G401 (cell line): Measurements from ENCODE around the gene TADA3. TPM values are rescaled to one million over a fixed set of nuclear protein-coding genes. Genes with fewer than 3 reads are reported as not detected.
A peak's percentile ranks its signal among the peaks of the same experiment; 100 is the strongest.

Experiments
- DNase-seq: peaks from one replicate; pipeline ENCODE4 v3.0.0-alpha.2; 2015; ENCODE audit warnings: low spot score
- in situ Hi-C: cut with HindIII; loops from 2 replicates; pipeline ENCODE4 v1.10.0; 2016; ENCODE audit warnings: low sequenced_read_pairs, mixed read lengths
- total RNA-seq: library from RNA; depleted of rRNA; stranded (reverse); fragments of >200 nt; shearing (Covaris generic); gene quantifications from 2 replicates; pipeline ENCODE4 v1.2.3, GENCODE V29; 2014

The TADA3 gene
- total RNA-seq, 1 experiment from 2014 or later, result 72.1 TPM

- DNase-seq, result no peak
Observed at GRCh38 chr3:9810846-9811245, 18.6 kb upstream of the TADA3 start.

GRCh38 chr3:9810433-9810770 is 18.1 kb upstream of the TADA3 start:
- peak; percentile 38 for DNase-seq
- in situ Hi-C loops, result no loop called here

More at GRCh38 chr3:9810846-9811245, 18.6 kb upstream of the TADA3 start:
- in situ Hi-C loops, result no loop called here

- in situ Hi-C loops, result no loop called here
- peak; percentile 66 for DNase-seq
Observed at GRCh38 chr3:9809615-9810432, 17.6 kb upstream of the TADA3 start, which contains the start of gene TTLL3. Gene TTLL3, plus strand, starts transcription at chr3:9810262. Its CDS starts 400 bp downstream, at chr3:9810662.

GRCh38 chr3:9809239-9809614 is 17.0 kb upstream of the TADA3 start:
- in situ Hi-C loops, result no loop called here
- DNase-seq, result no peak

GRCh38 chr3:9808345-9809037 is 16.2 kb upstream of the TADA3 start:
- in situ Hi-C loops, result no loop called here
- DNase-seq, result peak; percentile 27

- no peak for DNase-seq
- in situ Hi-C loops, result no loop called here
Observed at GRCh38 chr3:9807981-9808344, 15.7 kb upstream of the TADA3 start.

- no peak for DNase-seq
- in situ Hi-C loops, result no loop called here
Observed at GRCh38 chr3:9806688-9807589, 14.7 kb upstream of the TADA3 start.

GRCh38 chr3:9806137-9806536 is 13.9 kb upstream of the TADA3 start:
- no peak for DNase-seq
- in situ Hi-C loops, result no loop called here

- in situ Hi-C loops, result no loop called here
- DNase-seq, result no peak
Observed at GRCh38 chr3:9804996-9805395, 12.7 kb upstream of the TADA3 start.

GRCh38 chr3:9803494-9803893 is 11.2 kb upstream of the TADA3 start:
- no peak for DNase-seq
- in situ Hi-C loops, result no loop called here

- DNase-seq, result no peak
Observed at GRCh38 chr3:9800529-9800928, 8.3 kb upstream of the TADA3 start.

GRCh38 chr3:9797196-9797945 is 5.1 kb upstream of the TADA3 start:
- DNase-seq, result no peak
- in situ Hi-C loops, result no loop called here

More at GRCh38 chr3:9800529-9800928, 8.3 kb upstream of the TADA3 start:
- in situ Hi-C loops, result no loop called here

- in situ Hi-C loops, result no loop called here
- DNase-seq, result no peak
Observed at GRCh38 chr3:9795207-9795606, 2.9 kb upstream of the TADA3 start.

GRCh38 chr3:9794400-9794799 is 2.1 kb upstream of the TADA3 start:
- in situ Hi-C loops, result no loop called here
- no peak for DNase-seq

GRCh38 chr3:9793161-9793781 is 998 bp upstream of the TADA3 start:
- in situ Hi-C loops, result no loop called here
- DNase-seq, result peak; percentile 25

GRCh38 chr3:9791790-9792404 is 376 bp downstream of the TADA3 start:
- in situ Hi-C loops, result no loop called here
- no peak for DNase-seq

- no peak for DNase-seq
- in situ Hi-C loops, result no loop called here
Observed at GRCh38 chr3:9791127-9791526, 1.1 kb downstream of the TADA3 start.

- in situ Hi-C loops, result no loop called here
- DNase-seq, result no peak
Observed at GRCh38 chr3:9787714-9788113, 4.6 kb downstream of the TADA3 start.
